ENCODE results near the gene TMEM252. TPM values are rescaled to one million over a fixed set of nuclear protein-coding genes. Genes with fewer than 3 reads are reported as not detected.

TMEM252 gene
- total and polyA plus RNA-seq, 2 donors (not counting 1 experiment from before 2014, with no cell fraction given), result not detected

DNA sequence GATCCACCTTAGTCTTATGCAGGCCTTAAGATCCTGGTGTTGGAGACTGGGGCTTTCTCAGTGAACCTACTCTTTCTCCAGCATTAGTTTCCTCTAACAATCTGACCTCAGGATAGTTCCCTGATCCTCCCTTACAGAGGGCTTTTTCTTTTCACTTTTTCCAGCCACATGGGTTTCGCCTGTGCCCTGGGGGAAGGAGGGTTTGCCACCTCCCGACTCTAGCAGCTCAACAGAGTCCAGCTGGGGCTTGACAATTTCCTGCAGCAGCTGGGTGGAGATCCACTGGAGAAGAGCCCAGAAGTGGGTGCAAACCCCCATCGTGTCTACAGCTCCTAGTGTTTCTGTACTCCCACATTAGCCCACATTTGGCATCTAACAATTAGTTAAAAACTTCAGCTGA, 7.6 kb upstream of the TMEM252 start:
- H2AFZ ChIP-seq (ENCODE audit: insufficient read depth, low read depth, low read length, poor library complexity, severe bottlenecking), result peak overlapping the region; percentile 34
- H3K4me1 ChIP-seq (ENCODE audit: control insufficient read depth in 2 of 2, insufficient read depth in 2 of 2, low read length in 2 of 2), result peaks cover 30% of the 10 kb centered on the region in 2 donors
- H3K27me3 Mint-ChIP-seq, result no peaks in the 10 kb centered on the region

DNA sequence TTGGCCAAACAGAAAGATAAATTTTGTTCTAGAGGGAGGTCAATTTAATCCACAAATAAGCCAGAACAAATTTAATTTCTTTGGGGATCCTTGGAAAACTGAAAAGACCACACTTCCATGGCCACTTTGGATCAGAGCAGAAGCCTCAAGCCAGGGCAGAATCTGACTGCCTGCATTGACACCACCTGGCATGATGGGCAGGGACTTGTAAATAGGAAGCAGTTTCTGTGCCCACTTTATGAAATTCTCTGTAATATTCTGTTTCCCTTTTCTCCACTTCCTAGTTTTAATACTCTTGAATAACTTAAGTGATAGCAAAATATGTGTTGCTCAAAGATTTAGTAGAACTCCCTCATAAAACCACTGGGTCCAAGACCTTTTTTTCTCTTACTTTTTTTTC, 6.7 kb upstream of the TMEM252 start:
- TF ChIP-seq EZH2 (IDR thresholded peaks at IDR 0.05; ENCODE audit: borderline replicate concordance, insufficient read depth, low read depth, low read length, poor library complexity, severe bottlenecking), result no peak
- TF ChIP-seq CTCF (IDR thresholded peaks at IDR 0.05), result no peak
- Histone ChIP-seq H3K9me3 (ENCODE audit: control extremely low read depth in 1 of 3, control insufficient read depth in 2 of 3, insufficient read depth in 1 of 3, low read length in 2 of 3) (no peaks in the 10 kb centered on the region), H3K27me3 (replicated peaks in 1 of 4; ENCODE audit: control extremely low read depth in 1 of 4, control insufficient read depth in 3 of 4, insufficient read depth in 4 of 4, low read length in 3 of 4) (no peaks in the 10 kb centered on the region), H3K9ac (ENCODE audit: low read length) (peak overlapping the region; percentile 33), H3K79me2 (ENCODE audit: control insufficient read depth, insufficient read depth, low read length) (no peaks in the 10 kb centered on the region), H3K4me3 (ENCODE audit: control extremely low read depth in 1 of 5, extremely low read depth in 1 of 5, insufficient read depth in 1 of 5, low read depth in 2 of 5, low read length in 4 of 5) (peak overlapping the region in 2 of 5 experiments; percentile 33 to 47), H3K36me3 (replicated peaks in 1 of 2; ENCODE audit: control extremely low read depth in 1 of 2, control insufficient read depth in 1 of 2, extremely low read depth in 1 of 2, insufficient read depth in 2 of 2, low read length in 1 of 2) (no peaks in the 10 kb centered on the region), H4K20me1 (ENCODE audit: control insufficient read depth, insufficient read depth, low read length, poor library complexity, severe bottlenecking) (no peaks in the 10 kb centered on the region), H3K4me2 (replicated peaks; ENCODE audit: low read depth, low read length, poor library complexity, severe bottlenecking) (peak overlapping the region; percentile 66), H3K27ac (ENCODE audit: low read length in 2 of 2) (peak overlapping the region; percentile 13 to 72), H2AFZ (ENCODE audit: insufficient read depth, low read depth, low read length, poor library complexity, severe bottlenecking) (no peak overlapping the region), H3K4me1 (ENCODE audit: control insufficient read depth in 2 of 2, insufficient read depth in 2 of 2, low read length in 2 of 2) (peaks cover 30% of the 10 kb centered on the region in 2 donors)
- H3K27ac Mint-ChIP-seq, result peak overlapping the region; percentile 80
- ChIA-PET CTCF (interaction anchor here (0.9 to 2.0 kb wide), 5 partner anchors 10 to 35 kb away, joined by 3 to 6 read pairs (median 5); no protein-coding TSS in a partner anchor), POLR2A (no interaction called here)
- intact Hi-C loops (cut with micrococcal nuclease), result loop anchor here (5.0 kb wide), 1 partner anchor 40 kb away; no protein-coding TSS in a partner anchor
- H3K4me3 Mint-ChIP-seq, result peak overlapping the region; percentile 37
- peak; percentile 32 for DNase-seq
- H3K27me3 Mint-ChIP-seq, result no peaks in the 10 kb centered on the region
- no peak for ATAC-seq (ENCODE audit: low read depth)
- peaks cover 39% of the 10 kb centered on the region for H3K4me1 Mint-ChIP-seq
- H3K9me3 Mint-ChIP-seq (ENCODE audit: insufficient read depth), result no peaks in the 10 kb centered on the region

More for the DNA sequence above, 7.6 kb upstream of the TMEM252 start:
- no peaks in the 10 kb centered on the region for H3K79me2 ChIP-seq (ENCODE audit: control insufficient read depth, insufficient read depth, low read length)
- H3K36me3 ChIP-seq (replicated peaks in 1 of 2; ENCODE audit: control extremely low read depth in 1 of 2, control insufficient read depth in 1 of 2, extremely low read depth in 1 of 2, insufficient read depth in 2 of 2, low read length in 1 of 2), result no peaks in the 10 kb centered on the region
- no peak overlapping the region for H3K4me2 ChIP-seq (replicated peaks; ENCODE audit: low read depth, low read length, poor library complexity, severe bottlenecking)
- no peak overlapping the region for H3K9ac ChIP-seq (ENCODE audit: low read length)
- ChIA-PET CTCF (interaction anchor here (1.9 to 2.0 kb wide), 2 partner anchors 12 to 20 kb away, joined by 6 to 8 read pairs; no protein-coding TSS in a partner anchor), POLR2A (no interaction called here)
- H3K27ac ChIP-seq (ENCODE audit: low read length in 2 of 2), result no peak overlapping the region
- H3K4me3 Mint-ChIP-seq, result no peak overlapping the region
- no peaks in the 10 kb centered on the region for H3K27me3 ChIP-seq (replicated peaks in 1 of 4; ENCODE audit: control extremely low read depth in 1 of 4, control insufficient read depth in 3 of 4, insufficient read depth in 4 of 4, low read length in 3 of 4)
- no peaks in the 10 kb centered on the region for H3K9me3 ChIP-seq (ENCODE audit: control extremely low read depth in 1 of 3, control insufficient read depth in 2 of 3, insufficient read depth in 1 of 3, low read length in 2 of 3)
- H3K4me1 Mint-ChIP-seq, result peaks cover 39% of the 10 kb centered on the region
- TF ChIP-seq EZH2 (IDR thresholded peaks at IDR 0.05; ENCODE audit: borderline replicate concordance, insufficient read depth, low read depth, low read length, poor library complexity, severe bottlenecking) (no peak), CTCF (IDR thresholded peaks at IDR 0.05) (no peak)
- no peak for DNase-seq
- no peaks in the 10 kb centered on the region for H4K20me1 ChIP-seq (ENCODE audit: control insufficient read depth, insufficient read depth, low read length, poor library complexity, severe bottlenecking)
- no peak overlapping the region for H3K4me3 ChIP-seq (ENCODE audit: control extremely low read depth in 1 of 5, extremely low read depth in 1 of 5, insufficient read depth in 1 of 5, low read depth in 2 of 5, low read length in 4 of 5)
- intact Hi-C loops (cut with micrococcal nuclease), result loop anchor here (5.0 kb wide), 1 partner anchor 41 kb away; no protein-coding TSS in a partner anchor
- H3K9me3 Mint-ChIP-seq (ENCODE audit: insufficient read depth), result no peaks in the 10 kb centered on the region
- WGBS (ENCODE audit: insufficient coverage), result 38% methylated on average over 1 of the region's 3 CpGs
- ATAC-seq (ENCODE audit: low read depth), result no peak
- peak overlapping the region; percentile 80 for H3K27ac Mint-ChIP-seq
